NCI-H345 treated with DMSO at 0.1 percent for 48 hours (cell line): ENCODE data around the gene SOX2.
"Not testable (repeated sequence)": the region's sequence is repeated elsewhere in the genome, so short reads cannot be mapped to it uniquely, and the experiment has no call there.

ENCODE experiments used
- DNase-seq: peaks from one replicate; lab custom pipeline; 2025; ENCODE audit not compliant: unreplicated experiment; lab: John Stamatoyannopoulos, UW

SOX2 gene

DNA sequence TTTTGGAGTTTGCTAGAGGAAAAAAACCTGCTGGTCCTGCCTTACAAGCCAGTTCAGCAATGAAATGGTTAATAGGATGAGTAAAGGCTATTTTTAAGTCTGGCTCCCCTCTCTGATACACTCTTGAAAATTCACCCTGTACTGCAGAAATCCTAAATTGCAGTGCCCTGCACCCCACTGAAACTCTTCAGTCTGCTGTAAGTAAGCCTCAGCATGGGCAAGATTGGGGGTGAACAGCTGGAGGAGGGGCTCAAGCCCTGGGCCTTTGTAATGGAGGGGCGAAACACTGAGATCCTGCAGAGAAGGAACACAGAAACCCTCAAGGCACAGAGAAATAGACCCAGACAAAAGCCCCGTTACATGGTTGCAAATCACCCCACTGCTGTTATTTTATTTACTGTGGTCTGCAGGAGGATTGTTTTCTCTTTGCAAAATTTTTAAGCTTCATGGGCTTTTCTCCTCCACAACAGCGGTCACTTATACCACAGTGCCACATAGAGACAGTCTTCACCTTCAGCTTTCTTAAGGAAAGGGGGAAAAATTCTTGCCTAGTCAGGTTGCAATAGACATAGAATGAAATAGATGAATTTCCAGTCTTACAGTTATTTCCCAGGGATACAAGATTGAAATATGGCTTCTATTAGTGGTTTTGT is 45.0 kb downstream of the SOX2 start:
- DNase-seq: no peak

GRCh38 chr3:181757694-181758306 is 46.1 kb downstream of the SOX2 start:
- peak; percentile 21 for DNase-seq

DNA sequence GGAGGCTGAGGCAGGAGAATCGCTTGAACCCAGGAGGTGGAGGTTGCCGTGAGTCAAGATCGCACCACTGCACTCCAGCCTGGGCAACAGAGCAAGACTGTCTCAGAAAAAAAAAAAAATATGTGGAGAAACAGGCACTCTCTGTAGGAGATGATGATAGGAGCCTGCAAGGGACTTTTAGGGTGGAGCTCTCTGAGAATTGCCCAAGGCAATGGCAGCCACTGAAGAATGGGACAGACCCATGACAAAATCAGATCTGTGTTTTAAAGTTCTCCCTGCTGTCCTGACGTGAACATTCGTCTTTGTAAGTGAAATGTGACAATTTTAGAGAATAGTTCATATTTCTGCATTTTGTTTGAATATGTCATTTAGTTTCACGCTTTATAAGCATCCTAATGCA is 50.2 kb downstream of the SOX2 start:
- no peak for DNase-seq

DNA sequence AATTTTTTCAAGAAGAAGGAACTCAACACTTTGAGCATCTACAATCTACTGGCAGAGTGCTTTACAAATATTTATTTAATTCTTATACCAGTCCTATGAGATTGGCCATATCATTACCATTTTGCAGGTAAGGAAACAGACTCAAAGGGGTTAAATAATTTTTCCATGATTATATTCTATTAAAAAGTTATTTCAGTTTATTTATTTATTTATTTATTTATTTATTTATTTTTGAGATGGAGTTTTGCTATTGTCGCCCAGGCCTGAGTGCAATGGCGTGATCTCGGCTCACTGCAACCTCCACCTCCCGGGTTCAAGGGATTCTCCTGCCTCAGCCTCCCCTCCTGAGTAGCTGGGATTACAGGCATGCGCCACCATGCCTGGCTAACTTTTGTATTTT is 52.3 kb downstream of the SOX2 start:
- DNase-seq: not testable (repeated sequence)
